ENCODE measurements around the gene ZNF277. TPM values are rescaled to one million over a fixed set of nuclear protein-coding genes. Genes with fewer than 3 reads are reported as not detected.

The ZNF277 gene
- total RNA-seq, 1 donor from 2014 or later: 16.2 TPM

DNA sequence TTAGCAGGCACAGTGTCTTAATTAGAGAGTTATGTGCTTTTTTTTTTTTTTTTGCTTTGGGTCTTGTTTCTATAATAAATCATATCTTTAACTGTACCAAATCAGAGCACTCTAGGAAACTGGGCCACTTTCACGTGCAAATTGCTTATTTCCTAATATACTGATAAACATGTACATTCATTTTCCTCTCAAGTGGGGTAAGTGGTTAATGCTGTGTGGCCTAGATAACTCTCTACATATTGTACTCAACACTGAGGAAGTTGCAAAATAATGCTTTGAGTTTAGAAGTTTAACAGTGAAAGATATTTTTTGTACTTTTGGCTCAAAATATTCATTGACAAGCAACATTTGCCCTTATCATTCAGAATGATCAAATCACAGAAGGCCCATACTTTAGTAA lies 127.9 kb downstream of the ZNF277 start:
- no peaks in the 10 kb centered on the region for H3K27me3 Mint-ChIP-seq (ENCODE audit: low read depth)
- no peak overlapping the region for H3K4me3 Mint-ChIP-seq (ENCODE audit: unreplicated experiment)
- DNase-seq (ENCODE audit: low spot score): no peak
- H3K27ac Mint-ChIP-seq (ENCODE audit: unreplicated experiment): no peak overlapping the region
- peaks cover 8% of the 10 kb centered on the region for H3K4me1 Mint-ChIP-seq (ENCODE audit: low read depth)
- H3K36me3 Mint-ChIP-seq (ENCODE audit: low read depth): peaks cover 21% of the 10 kb centered on the region
- TF ChIP-seq, protein P1, sequence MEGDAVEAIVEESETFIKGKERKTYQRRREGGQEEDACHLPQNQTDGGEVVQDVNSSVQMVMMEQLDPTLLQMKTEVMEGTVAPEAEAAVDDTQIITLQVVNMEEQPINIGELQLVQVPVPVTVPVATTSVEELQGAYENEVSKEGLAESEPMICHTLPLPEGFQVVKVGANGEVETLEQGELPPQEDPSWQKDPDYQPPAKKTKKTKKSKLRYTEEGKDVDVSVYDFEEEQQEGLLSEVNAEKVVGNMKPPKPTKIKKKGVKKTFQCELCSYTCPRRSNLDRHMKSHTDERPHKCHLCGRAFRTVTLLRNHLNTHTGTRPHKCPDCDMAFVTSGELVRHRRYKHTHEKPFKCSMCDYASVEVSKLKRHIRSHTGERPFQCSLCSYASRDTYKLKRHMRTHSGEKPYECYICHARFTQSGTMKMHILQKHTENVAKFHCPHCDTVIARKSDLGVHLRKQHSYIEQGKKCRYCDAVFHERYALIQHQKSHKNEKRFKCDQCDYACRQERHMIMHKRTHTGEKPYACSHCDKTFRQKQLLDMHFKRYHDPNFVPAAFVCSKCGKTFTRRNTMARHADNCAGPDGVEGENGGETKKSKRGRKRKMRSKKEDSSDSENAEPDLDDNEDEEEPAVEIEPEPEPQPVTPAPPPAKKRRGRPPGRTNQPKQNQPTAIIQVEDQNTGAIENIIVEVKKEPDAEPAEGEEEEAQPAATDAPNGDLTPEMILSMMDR (IDR thresholded peaks at IDR 0.05): no peak
- H3K9me3 Mint-ChIP-seq (ENCODE audit: low read depth): no peaks in the 10 kb centered on the region

DNA sequence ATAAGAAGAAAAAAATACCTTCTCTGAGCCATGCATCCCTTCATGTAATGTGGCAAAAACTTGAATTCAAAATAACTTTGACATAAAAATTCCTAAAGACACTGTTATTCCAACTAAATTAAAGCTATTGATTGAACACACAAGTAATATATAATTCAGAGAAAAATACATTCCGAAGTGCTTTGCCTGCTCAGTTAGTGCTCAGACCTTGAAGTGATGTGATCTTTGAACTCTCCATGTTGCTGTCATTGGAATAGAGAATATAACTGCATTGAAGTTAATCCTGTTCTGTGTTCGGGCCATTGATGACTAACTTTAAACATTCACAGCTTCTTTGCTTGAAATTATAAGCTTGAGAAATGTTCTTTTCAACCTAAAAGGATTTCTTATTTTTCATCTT lies 129.8 kb downstream of the ZNF277 start:
- TF ChIP-seq, protein P1 (IDR thresholded peaks at IDR 0.05): no peak
- no peaks in the 10 kb centered on the region for H3K27me3 Mint-ChIP-seq (ENCODE audit: low read depth)
- no peak overlapping the region for H3K4me3 Mint-ChIP-seq (ENCODE audit: unreplicated experiment)
- peaks cover 17% of the 10 kb centered on the region for H3K36me3 Mint-ChIP-seq (ENCODE audit: low read depth)
- H3K4me1 Mint-ChIP-seq (ENCODE audit: low read depth): peaks cover 4% of the 10 kb centered on the region
- DNase-seq (ENCODE audit: low spot score): no peak
- H3K9me3 Mint-ChIP-seq (ENCODE audit: low read depth): no peaks in the 10 kb centered on the region
- no peak overlapping the region for H3K27ac Mint-ChIP-seq (ENCODE audit: unreplicated experiment)

DNA sequence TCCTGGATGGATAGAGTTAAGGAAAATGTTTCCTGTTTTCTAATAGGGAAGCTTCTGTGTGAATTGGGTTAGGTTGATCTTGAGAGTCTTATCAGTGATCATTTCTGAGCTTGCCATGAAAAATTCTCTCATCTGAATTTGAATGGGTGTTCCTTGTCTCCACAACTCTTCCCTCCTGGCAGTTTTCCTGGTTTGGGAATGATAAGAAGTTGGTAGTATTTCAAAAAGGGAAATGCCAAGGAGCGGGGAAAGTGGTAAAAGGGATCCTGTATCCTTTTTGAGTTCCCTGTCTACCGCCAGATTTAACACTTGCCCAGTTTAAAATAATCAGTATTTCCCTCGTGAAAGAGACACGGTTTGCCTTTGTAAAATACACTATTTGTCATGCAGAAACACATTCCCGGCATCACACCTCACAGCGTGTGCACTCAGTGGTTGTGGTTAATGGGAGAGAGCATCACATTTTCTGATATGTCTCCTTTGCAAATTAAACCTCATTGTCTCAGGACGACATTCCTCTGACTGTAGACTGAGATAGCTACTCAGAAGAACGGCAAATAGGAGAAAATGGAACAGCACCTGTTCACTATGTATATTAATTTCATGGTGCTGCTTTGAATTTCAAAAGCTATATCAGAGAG lies 130.6 kb downstream of the ZNF277 start:
- Mint-ChIP-seq H3K4me1 (ENCODE audit: low read depth) (peaks cover 3% of the 10 kb centered on the region), H3K9me3 (ENCODE audit: low read depth) (no peaks in the 10 kb centered on the region), H3K27me3 (ENCODE audit: low read depth) (no peaks in the 10 kb centered on the region), H3K4me3 (ENCODE audit: unreplicated experiment) (no peak overlapping the region), H3K36me3 (ENCODE audit: low read depth) (peaks cover 17% of the 10 kb centered on the region), H3K27ac (ENCODE audit: unreplicated experiment) (no peak overlapping the region)
- DNase-seq (ENCODE audit: low spot score): no peak
- TF ChIP-seq, protein P1 (IDR thresholded peaks at IDR 0.05): no peak

DNA sequence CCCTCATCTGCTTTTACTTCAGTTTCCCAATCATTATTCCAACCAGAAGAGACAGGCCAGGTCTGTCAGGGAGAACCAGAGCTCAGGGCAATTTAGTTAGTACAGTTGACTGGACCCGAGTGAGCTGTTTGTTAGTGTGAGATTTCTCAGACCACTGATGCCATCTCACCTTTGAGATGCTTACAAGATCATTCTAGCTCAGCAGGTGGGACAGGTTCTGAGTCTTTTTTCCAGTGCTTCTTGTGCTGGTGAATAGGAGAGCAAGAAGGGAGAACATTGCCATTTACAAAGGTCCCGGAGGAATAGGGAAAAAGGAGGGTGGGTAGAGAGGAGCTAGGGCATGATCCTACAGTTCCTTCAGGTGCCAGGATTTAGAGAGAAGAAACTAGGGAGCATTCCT lies 131.4 kb downstream of the ZNF277 start:
- peaks cover under 1% of the 10 kb centered on the region for H3K9me3 Mint-ChIP-seq (ENCODE audit: low read depth)
- TF ChIP-seq, protein P1 (IDR thresholded peaks at IDR 0.05): no peak
- no peak for DNase-seq (ENCODE audit: low spot score)
- H3K4me1 Mint-ChIP-seq (ENCODE audit: low read depth): peaks cover 3% of the 10 kb centered on the region
- peaks cover 20% of the 10 kb centered on the region for H3K36me3 Mint-ChIP-seq (ENCODE audit: low read depth)
- H3K27me3 Mint-ChIP-seq (ENCODE audit: low read depth): no peaks in the 10 kb centered on the region
- H3K4me3 Mint-ChIP-seq (ENCODE audit: unreplicated experiment): no peak overlapping the region
- no peak overlapping the region for H3K27ac Mint-ChIP-seq (ENCODE audit: unreplicated experiment)

DNA sequence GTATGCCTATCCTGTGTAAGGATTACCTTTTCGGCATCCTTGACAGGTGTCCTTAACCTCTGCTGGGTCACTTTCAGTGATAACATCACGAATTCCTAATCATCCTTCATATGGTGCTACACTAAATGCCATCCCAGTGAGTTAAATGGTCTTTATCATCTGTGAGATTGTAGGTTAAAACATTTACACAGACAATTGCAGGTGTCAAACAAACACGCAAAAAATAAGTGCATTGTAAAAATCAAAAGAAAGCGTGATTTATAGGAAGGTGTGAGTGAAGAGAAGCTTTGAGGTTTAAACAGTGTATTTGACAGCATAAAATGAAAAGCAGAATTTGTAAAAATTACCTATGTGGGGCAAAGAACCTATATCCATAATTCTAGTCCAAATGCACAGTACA lies 132.3 kb downstream of the ZNF277 start:
- Mint-ChIP-seq H3K9me3 (ENCODE audit: low read depth) (peaks cover 3% of the 10 kb centered on the region), H3K4me1 (ENCODE audit: low read depth) (peaks cover 3% of the 10 kb centered on the region), H3K36me3 (ENCODE audit: low read depth) (peaks cover 28% of the 10 kb centered on the region), H3K4me3 (ENCODE audit: unreplicated experiment) (no peak overlapping the region), H3K27ac (ENCODE audit: unreplicated experiment) (no peak overlapping the region), H3K27me3 (ENCODE audit: low read depth) (no peaks in the 10 kb centered on the region)
- no peak for DNase-seq (ENCODE audit: low spot score)
- TF ChIP-seq, protein P1 (IDR thresholded peaks at IDR 0.05): no peak
